BLaER1 (cell line): ENCODE measurements around the gene PBLD.
"Not testable (repeated sequence)": the region's sequence is repeated elsewhere in the genome, so short reads cannot be mapped to it uniquely, and the experiment has no call there.

Source experiments
- H3K27ac ChIP-seq: shearing (Covaris generic); formaldehyde crosslinking; 2 replicates; pipeline ENCODE4 v1.8.1; 2022
- H3K27me3 ChIP-seq: shearing (Covaris generic); formaldehyde crosslinking; 2 replicates; pipeline ENCODE4 v1.8.1; 2022
- H3K36me3 ChIP-seq: shearing (Covaris generic); formaldehyde crosslinking; 2 replicates; pipeline ENCODE4 v1.8.1; 2022
- H3K4me1 ChIP-seq: shearing (Covaris generic); formaldehyde crosslinking; 2 replicates; pipeline ENCODE4 v1.8.1; 2022
- H3K4me2 ChIP-seq: shearing (Covaris generic); formaldehyde crosslinking; 2 replicates; pipeline ENCODE4 v1.8.1; 2022
- H3K4me3 ChIP-seq: shearing (Covaris generic); formaldehyde crosslinking; 2 replicates; pipeline ENCODE4 v1.8.1; 2022
- H3K9ac ChIP-seq: shearing (Covaris generic); formaldehyde crosslinking; 2 replicates; pipeline ENCODE4 v1.8.1; 2022
- H3K9me3 ChIP-seq: shearing (Covaris generic); formaldehyde crosslinking; 2 replicates; pipeline ENCODE4 v1.8.1; 2022
- H4K20me1 ChIP-seq: shearing (Covaris generic); formaldehyde crosslinking; 2 replicates; pipeline ENCODE4 v1.8.1; 2022
- Cebpa-rat ChIP-seq: shearing (Covaris generic); IDR thresholded peaks from 2 replicates; pipeline ENCODE4 v1.8.1; 2022

The PBLD gene

DNA sequence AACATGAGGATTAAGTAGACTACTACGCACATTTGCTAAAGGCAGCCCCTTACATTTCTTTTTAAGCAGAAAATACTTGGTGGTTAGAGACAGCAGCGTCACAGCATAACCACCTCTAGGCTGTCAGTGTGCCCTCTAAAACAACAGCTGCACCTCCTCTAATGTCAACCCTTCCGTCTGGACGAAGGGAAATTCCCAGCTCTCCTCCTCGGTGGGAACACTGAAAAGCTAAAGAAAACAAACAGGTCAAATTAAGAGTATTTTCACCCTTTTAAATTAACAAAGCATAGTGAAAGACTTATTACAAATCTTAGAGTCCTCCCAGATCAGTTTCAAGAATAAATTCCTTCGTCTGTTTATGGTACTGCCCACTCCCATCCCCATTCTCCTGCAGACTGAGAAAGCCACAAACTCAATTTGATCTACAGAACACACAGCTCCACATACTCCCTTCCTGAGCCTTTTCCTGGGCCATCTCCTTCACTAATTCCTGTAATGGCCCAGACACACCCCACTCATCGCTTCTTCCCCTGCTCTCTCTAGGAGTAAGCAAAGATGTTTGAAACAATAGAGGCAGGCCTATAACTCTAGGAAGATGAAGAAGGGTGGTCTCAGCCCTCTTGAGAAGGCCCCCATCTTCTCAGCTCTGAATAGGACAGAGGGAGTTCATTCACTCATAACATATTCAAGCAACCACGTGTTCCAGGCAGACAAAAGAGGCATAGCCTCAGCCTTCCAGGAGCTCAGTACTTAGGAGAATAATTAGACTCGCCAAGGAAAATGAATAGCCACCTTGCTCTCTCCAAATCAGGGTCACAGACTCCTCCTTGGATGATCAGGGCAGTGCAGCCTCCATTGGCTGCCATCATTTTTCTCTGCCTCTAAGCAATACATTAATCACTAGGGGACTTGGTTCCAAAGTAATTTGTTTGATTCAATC, 48.4 kb downstream of the PBLD start:
- Histone ChIP-seq H3K9me3 (peaks cover 15% of the 10 kb centered on the region), H3K4me2 (no peak overlapping the region), H3K27me3 (no peaks in the 10 kb centered on the region), H3K4me1 (no peaks in the 10 kb centered on the region), H4K20me1 (no peaks in the 10 kb centered on the region), H3K4me3 (no peak overlapping the region), H3K9ac (no peak overlapping the region), H3K27ac (no peak overlapping the region), H3K36me3 (0 out of 2 replicates have a peak, but pooled peaks cover 6% of the 10 kb centered on the region)
- TF ChIP-seq Cebpa-rat: no peak

DNA sequence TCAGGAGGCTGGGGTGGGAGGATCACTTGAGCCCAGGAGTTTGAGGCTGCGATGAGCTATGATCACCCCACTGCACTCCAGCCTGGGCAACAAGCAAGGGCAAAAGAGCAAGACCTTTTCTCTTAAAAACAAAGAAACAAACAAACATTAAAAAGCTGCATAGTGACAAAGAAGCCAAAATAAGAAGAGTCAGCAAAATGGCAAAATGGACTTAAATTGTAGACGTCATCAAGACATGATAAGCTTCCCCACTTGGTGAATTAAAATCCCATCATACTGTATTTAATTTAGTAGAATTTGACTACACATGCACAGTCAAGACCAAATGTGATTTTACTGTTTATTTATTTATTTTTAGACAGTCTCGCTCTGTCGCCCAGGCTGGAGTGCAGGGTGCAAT, 52.0 kb downstream of the PBLD start:
- H3K27me3 ChIP-seq: no peaks in the 10 kb centered on the region
- no peak overlapping the region for H3K27ac ChIP-seq
- no peak overlapping the region for H3K4me3 ChIP-seq
- H3K36me3 ChIP-seq: 0 out of 2 replicates have a peak, but pooled peaks cover 12% of the 10 kb centered on the region
- H4K20me1 ChIP-seq: no peaks in the 10 kb centered on the region
- no peak overlapping the region for H3K4me2 ChIP-seq
- peaks cover 49% of the 10 kb centered on the region for H3K9me3 ChIP-seq
- TF ChIP-seq Cebpa-rat: no peak
- H3K9ac ChIP-seq: no peak overlapping the region
- no peaks in the 10 kb centered on the region for H3K4me1 ChIP-seq

DNA sequence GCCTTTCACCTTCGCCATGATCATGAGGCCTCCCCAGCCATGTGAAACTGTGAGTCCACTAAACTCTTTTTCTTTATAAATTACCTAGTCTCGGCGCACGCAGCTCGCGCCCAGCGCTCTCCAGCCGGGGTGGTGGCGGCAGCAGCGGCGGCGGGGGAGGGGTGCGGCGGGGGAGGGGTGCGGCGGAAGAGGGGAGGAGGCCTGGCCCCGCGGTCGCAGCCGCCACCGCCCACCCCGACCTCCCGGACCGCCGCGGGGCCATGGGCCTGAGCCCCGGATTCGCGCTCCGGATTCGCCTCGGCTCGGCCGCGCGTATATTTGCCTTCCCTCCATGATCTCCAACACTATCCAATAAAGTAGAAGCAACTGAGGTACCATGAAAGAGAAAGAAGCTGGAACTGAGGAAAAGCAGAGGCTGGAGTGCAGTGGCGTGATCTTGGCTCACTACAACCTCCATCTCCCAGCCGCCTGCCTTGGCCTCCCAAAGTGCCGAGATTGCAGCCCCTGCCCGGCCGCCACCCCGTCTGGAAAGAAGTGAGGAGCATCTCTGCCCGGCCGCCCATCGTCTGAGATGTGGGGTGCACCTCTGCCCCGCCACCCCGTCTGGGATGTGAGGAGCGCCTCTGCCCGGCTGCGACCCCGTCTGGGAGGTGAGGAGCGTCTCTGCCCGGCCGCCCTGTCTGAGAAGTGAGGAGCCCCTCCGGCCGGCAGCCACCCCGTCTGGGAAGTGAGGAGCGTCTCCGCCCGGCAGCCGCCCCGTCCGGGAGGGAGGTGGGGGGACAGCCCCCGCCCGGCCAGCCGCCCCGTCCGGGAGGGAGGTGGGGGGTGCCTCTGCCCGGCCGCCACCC, 53.6 kb downstream of the PBLD start:
- not testable (repeated sequence) for H3K27ac ChIP-seq, H3K4me3 ChIP-seq, H3K4me1 ChIP-seq, H3K27me3 ChIP-seq, H4K20me1 ChIP-seq, H3K9ac ChIP-seq, H3K4me2 ChIP-seq
- Histone ChIP-seq H3K9me3 (peaks cover 49% of the 10 kb centered on the region), H3K36me3 (0 out of 2 replicates have a peak, but pooled peaks cover 12% of the 10 kb centered on the region)

- not testable (repeated sequence) for H3K27me3 ChIP-seq, H3K4me2 ChIP-seq, H3K36me3 ChIP-seq, H4K20me1 ChIP-seq, H3K9ac ChIP-seq, H3K27ac ChIP-seq, H3K4me1 ChIP-seq, H3K4me3 ChIP-seq
- peaks cover 49% of the 10 kb centered on the region for H3K9me3 ChIP-seq
These were observed 54.9 kb downstream of the PBLD start for GRCh38 chr10:68277814-68278213.

- no peaks in the 10 kb centered on the region for H3K27me3 ChIP-seq
- H3K4me1 ChIP-seq: no peaks in the 10 kb centered on the region
- no peak overlapping the region for H3K4me2 ChIP-seq
- 0 out of 2 replicates have a peak, but pooled peaks cover 6% of the 10 kb centered on the region for H3K36me3 ChIP-seq
- H4K20me1 ChIP-seq: no peaks in the 10 kb centered on the region
- peaks cover 49% of the 10 kb centered on the region for H3K9me3 ChIP-seq
- H3K4me3 ChIP-seq: no peak overlapping the region
- no peak overlapping the region for H3K27ac ChIP-seq
- TF ChIP-seq Cebpa-rat: no peak
- H3K9ac ChIP-seq: no peak overlapping the region
These were observed 56.5 kb downstream of the PBLD start for GRCh38 chr10:68276224-68276623.

DNA sequence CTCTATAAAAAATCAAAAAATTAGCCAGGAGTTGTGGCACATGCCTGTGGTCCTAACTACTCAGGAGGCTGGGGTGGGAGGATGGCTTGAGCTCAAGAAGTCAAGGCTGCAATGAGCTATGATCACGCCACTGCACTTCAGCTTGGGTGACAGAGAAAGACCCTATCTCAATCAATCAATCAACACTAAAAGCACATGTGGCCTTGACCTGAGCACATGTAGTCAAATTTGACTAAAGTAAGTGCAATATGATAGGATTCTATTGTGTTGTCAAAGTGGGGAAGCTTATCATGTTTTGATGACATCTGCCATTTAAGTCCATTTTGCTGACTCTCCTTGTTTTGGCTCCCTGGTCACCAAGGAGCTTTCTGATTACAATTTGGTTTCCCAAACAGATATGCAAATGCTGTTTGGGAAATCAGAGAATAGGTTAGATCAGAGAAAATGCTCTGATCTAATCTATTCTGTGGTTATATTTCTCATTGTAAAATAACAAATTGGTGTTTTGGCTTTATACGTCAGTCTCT, 57.1 kb downstream of the PBLD start:
- H3K36me3 ChIP-seq: 0 out of 2 replicates have a peak, but pooled peaks cover 6% of the 10 kb centered on the region
- no peaks in the 10 kb centered on the region for H3K4me1 ChIP-seq
- H3K27ac ChIP-seq: no peak overlapping the region
- no peak overlapping the region for H3K9ac ChIP-seq
- H4K20me1 ChIP-seq: no peaks in the 10 kb centered on the region
- no peak for TF ChIP-seq Cebpa-rat
- H3K27me3 ChIP-seq: no peaks in the 10 kb centered on the region
- H3K4me2 ChIP-seq: no peak overlapping the region
- H3K4me3 ChIP-seq: no peak overlapping the region
- peaks cover 46% of the 10 kb centered on the region for H3K9me3 ChIP-seq

- Histone ChIP-seq H3K27me3 (no peaks in the 10 kb centered on the region), H3K4me3 (no peak overlapping the region), H3K27ac (no peak overlapping the region), H3K9me3 (peaks cover 19% of the 10 kb centered on the region), H3K9ac (no peak overlapping the region), H4K20me1 (no peaks in the 10 kb centered on the region), H3K4me2 (no peak overlapping the region), H3K4me1 (no peaks in the 10 kb centered on the region), H3K36me3 (0 out of 2 replicates have a peak, but pooled peaks cover 3% of the 10 kb centered on the region)
- no peak for TF ChIP-seq Cebpa-rat
These were observed 59.9 kb downstream of the PBLD start for GRCh38 chr10:68272833-68273232.

DNA sequence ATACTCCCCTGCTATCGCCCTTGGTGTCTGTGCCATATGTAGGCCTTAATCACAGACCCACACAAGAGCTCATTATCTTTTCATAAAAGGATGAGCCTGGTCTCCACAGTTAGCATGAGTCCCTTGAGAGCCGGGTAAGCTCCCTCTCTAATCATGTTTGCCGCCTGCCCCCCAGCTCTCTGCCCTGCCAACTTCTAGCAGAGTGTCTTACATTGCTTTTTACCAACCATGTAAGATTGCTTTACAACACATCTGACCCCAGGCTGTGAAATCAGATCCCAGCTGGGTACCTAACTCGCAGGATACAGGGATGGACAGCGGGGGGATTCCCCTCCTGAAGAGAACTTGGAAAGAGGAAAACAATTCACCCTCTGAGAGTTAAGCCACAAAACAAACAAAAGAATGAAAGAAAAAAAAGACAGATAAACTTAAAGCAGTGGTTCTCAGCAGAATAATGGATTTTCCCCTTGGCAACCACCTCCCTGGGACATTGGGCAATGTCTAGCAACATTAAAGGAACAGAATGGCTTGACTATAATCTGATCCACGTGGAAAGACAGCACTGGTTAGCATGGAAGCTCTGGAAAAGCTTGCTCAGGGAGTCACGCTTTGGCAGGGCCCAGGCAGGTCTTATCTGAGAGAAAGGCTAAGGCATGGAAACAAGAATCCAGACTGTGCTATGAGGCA, 61.4 kb downstream of the PBLD start:
- peaks cover 7% of the 10 kb centered on the region for H3K9me3 ChIP-seq
- H4K20me1 ChIP-seq: no peaks in the 10 kb centered on the region
- no peaks in the 10 kb centered on the region for H3K4me1 ChIP-seq
- H3K27me3 ChIP-seq: no peaks in the 10 kb centered on the region
- no peak for TF ChIP-seq Cebpa-rat
- no peak overlapping the region for H3K4me3 ChIP-seq
- no peak overlapping the region for H3K9ac ChIP-seq
- H3K27ac ChIP-seq: no peak overlapping the region
- no peak overlapping the region for H3K4me2 ChIP-seq
- H3K36me3 ChIP-seq: no peaks in the 10 kb centered on the region

DNA sequence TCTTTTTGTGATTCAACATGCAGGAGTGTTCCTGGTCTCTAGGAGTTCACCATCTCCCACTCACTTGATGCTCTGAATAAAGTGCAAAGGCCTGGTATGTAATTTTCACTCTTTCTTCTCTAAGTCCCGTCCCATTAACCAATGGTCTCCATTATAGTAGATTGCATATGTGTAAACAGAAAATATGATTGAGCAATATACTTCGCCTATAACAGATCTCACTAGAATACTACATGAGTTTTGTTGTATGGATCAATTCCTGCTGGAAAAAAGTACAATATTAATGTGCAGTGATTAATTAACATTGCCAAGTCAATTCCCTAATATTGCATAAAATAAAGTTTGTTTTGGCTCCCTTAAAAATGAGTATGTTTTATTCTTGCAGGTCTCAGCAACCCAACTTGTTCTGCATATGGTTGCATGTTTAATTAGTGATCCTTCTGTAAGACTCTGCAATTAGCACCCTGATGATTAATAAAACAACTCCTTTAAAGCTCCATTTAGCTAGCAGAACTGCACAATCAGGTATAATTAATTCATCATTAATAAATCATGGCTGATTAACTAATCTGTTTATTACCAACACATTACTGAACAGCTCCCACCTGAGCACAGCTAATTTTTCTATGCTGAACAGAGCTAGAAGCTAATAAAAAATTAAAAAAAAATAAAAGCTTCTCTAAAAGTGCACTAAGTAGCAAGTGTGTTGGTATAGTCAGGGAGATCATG, 63.0 kb downstream of the PBLD start:
- Histone ChIP-seq H3K36me3 (no peaks in the 10 kb centered on the region), H3K27ac (no peak overlapping the region), H3K9ac (no peak overlapping the region), H3K27me3 (no peaks in the 10 kb centered on the region), H3K4me2 (no peak overlapping the region), H3K9me3 (peaks cover 16% of the 10 kb centered on the region), H4K20me1 (no peaks in the 10 kb centered on the region), H3K4me3 (no peak overlapping the region), H3K4me1 (no peaks in the 10 kb centered on the region)
- no peak for TF ChIP-seq Cebpa-rat
